Fibroblast of skin of left biceps (primary cell): ENCODE results near the gene NRG2.

ENCODE experiments used
- DNase-seq, 2 experiments: peaks; one replicate each; pipeline ENCODE4 v3.0.0-alpha.2; 2013; ENCODE audit warnings: low read depth in 2 of 2

NRG2 gene

GRCh38 chr5:139839918-139840317 lies 203.2 kb downstream of the NRG2 start:
- no peak for DNase-seq

DNA sequence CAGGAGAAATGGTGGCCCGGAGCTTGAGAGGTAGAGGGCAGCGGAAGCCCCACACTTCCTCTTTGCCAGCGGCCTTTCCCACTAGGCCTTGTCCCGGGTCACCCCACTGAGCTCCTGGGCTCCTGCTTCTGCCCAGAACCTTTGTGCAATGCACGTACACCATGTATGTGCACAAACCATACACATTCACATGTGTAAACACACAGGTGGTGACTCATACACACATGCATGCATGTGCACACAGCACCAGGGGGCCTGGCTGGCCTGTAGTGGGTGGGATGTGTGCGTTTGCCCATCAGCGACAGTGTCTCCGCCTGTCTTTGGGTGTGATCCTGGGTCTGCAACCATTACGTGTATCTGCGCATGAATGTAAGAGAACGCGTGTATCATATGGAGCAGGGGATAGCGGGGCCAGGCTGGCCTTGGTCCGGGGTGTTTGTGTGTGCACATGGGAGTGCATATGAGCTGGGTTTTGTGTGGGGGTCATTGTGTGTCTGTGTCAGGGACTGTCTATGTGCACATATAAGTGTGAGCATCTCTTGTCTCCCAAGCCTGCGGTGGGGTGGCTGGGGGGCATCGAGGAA lies 203.8 kb downstream of the NRG2 start:
- no peak for DNase-seq

DNA sequence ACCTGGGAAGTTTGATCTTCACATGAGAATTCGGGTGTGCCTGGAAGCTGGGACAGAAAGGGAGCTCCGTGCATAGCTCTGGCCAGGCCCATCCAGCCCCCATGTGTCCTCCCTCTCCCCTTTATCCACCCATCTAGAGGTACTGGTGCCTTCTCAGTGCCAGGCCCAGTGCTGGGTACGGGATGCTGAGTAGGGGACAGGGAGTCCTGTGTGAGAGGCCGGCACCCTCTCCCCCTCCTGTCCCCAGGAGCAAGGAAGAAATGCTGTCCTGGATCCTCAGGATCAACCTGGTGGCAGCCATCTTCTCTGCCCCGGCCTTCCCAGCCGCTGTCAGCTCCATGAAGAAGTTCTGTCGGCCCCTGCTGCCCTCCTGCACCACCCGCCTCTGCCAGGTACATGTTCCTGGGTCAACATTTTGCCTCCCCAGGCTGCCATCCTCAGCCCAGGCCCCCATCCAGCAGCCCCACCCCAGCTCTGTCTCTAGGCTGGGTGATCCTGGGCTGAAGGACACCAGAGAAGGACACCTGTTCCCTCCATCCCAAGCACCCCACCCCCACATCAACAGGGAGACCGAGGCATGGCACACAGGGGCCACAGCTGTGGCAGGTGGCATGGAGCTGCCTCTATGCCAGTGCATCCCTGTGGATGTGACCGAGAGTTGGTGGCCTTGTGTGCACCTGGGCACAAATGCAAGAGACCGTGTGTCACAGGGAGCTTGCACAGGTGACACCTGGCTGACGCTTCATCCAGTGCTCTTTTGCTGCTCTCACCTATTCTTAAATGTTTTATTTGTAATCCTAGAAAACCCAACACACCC lies 204.5 kb downstream of the NRG2 start:
- no peak for DNase-seq

GRCh38 chr5:139837711-139838380 lies 205.3 kb downstream of the NRG2 start:
- no peak for DNase-seq

DNA sequence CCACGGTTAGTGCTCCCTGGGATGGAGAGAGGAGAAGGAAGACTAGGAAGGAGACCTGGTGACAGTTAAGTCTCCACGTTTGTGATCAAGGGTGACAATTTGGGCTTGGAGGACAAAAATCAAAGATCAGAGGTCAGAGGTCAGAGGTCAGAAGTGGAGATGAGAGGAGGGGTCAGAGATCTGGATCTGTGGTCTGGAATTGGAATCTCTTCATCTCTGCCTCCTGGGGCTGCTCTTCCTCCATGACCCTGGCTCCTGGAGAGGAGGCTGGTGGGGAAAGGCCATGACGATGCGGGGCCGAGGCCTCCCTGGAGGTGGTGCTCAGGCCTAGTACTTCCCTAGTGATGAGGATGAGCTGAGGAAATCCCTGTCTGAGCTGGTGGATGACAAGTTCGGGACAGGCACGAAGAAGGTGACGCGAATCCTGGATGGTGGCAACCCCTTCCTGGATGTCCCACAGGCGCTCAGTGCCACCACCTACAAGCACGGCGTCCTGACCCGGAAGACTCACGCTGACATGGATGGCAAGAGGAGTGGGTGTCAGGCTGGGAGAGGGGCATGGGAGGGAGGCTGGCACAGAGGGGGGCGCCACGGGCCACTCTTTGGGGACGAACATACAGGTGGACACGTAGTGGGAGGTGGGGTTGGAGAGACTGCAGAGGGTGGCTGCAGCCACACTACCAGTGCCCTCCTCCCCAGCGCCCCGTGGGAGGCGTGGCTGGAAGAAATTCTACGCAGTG lies 206.5 kb downstream of the NRG2 start:
- no peak for DNase-seq

DNA sequence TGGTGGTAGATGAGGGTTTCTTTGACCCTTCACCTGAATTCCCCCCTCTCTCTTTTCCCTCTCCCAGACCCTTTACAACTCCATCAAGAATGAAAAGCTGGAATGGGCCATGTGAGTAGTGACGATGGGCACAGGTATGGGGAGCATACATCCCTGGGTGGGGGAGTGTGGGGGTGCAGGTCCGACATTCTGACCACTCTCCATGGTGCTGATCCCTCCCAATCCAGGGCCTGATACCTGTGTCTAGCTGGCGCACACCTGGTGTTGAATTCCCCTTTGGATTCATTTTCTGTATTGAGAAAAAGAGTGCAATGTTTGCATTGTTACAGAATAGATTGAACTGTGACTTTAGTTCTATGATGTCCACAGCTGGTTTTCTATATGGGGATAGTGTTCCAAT lies 207.4 kb downstream of the NRG2 start:
- DNase-seq, result no peak

DNA sequence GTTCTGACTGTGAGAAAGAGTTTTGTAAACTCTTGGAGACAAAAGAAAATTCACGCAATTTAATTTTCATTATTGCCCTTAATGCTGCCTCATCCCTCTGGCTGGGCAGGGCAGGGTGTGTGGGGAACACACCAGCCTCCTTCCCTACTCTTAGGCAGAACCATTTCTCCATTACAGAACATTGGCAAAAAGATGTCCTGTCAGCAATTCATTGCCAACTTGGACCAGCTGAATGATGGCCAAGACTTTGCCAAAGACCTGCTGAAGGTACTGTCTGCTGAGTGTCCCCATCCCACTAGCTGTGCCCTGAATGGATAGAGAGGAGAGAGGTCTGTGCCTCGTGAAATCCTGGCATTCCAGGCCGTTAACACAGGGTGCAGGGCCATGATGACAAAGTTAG lies 209.6 kb downstream of the NRG2 start:
- no peak for DNase-seq

DNA sequence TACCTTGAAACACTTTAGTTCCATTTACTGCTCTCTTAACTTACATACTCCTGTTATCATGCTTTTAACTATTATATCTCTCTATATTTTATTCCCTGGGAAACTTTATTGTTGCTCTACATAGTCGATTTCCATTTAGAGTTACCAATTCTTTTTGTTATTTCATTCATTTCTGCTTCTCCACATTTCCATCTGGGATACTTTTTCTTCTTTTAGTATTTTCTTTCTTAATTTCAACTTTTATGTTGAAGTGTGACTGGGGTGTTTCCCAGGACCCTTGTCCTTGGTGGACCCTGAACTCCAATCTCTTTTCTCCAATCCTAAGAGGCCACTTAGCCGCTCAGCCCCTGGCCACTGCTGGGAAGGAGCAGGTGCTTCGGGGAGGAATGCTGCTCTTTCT lies 211.5 kb downstream of the NRG2 start:
- no peak for DNase-seq

- no peak for DNase-seq
Measured at GRCh38 chr5:139829471-139829870, 213.6 kb downstream of the NRG2 start.

GRCh38 chr5:139828207-139828895 lies 214.7 kb downstream of the NRG2 start:
- DNase-seq, result no peak

GRCh38 chr5:139825690-139826089 lies 217.4 kb downstream of the NRG2 start:
- DNase-seq, result no peak

DNA sequence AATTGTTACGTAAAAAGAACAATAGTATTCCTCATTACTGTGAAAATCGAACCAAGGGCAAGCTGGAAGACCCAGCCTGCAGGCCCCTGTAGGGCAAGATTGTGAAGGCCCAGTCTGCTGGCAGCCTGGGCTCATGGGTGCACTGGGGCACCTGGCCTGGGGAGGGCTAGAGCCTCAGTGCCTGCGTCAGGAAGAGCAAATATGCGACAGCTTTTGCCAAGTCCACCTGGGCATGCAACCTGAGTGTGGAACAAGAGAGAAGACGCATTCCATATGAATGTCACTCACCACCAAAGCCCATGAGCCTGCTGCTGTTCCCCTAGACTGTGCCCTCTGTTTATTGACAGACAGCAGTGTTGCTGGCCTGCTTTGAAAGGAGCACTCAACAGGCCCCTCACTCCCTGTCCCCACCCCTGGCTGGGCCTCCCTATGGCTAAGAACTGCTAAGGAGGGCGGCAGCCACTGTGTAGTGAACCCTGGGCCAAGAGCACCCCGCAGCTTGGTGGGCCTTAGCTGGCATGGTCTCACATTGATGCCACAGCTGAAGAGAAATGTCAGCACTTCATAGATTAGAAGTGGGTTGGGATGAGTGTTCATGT lies 219.2 kb downstream of the NRG2 start:
- no peak for DNase-seq

GRCh38 chr5:139822553-139823425 lies 220.3 kb downstream of the NRG2 start:
- no peak for DNase-seq

GRCh38 chr5:139821806-139822552 lies 221.1 kb downstream of the NRG2 start:
- no peak for DNase-seq

GRCh38 chr5:139820606-139821005 lies 222.5 kb downstream of the NRG2 start:
- DNase-seq, result no peak

DNA sequence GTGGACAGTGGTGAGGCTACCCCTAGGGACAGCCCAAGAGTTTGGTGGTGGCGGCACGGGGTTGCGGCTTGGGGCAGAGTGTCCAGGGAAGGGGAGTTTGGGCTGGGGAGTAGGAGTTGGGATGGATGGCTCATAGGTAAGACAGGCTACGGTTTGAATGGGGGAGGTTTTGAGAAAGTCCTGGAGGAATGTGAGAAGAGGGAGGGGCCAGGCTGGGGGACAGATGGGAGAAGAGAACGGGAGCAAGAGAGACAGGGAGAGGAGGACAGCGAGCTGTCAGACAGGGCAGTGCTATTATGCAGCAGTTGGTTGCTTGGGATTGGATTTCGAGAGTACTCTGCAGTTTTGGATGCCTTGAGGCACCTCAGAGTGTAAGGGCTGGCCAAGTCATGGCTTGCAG lies 223.0 kb downstream of the NRG2 start:
- no peak for DNase-seq

DNA sequence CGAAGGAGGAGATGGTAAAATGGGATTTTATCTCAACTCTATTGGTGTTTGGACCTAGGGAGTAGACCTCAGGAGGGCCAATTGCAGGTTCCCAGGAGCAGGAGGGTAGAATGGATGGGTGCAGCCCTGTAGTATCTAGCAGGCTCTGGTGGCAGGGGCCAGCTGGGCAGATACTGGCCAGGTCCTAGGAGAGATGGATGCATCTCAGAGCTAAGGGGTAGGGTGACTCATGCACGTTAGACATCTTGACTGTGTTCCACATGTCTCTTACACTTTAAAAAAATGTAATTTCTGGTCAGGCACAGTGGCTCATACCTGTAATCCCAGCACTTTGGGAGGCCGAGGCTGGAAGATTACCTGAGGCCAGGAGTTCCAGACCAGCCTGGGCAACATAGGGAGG lies 225.1 kb downstream of the NRG2 start:
- DNase-seq, result no peak

GRCh38 chr5:139817362-139817761 lies 225.7 kb downstream of the NRG2 start:
- no peak for DNase-seq

DNA sequence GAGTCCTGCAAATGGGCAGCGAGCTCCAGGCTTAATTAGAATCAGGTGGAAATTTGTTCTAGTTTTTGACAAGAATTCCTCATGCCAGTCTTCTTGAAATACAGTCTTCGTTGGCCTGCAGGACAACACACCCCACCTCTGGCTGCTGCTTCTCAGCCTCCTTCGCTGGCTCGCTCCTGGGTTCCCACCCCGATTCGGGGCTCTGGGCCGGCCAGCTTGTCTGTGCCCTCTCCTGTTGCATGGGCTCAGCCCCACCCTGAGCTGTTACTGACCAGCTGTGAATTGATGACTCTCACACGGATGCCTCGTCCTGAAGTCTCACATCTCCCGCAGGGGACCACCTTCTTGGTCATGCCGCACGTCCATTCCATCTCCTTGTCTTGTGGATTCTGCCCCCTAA lies 226.5 kb downstream of the NRG2 start:
- no peak for DNase-seq
